Parathyroid adenoma (tissue), 2 donors: ENCODE measurements around the gene AADACL4.

Experiments
- H2AFZ ChIP-seq: fragments of 300-600 bp; sonication (generic); one replicate; pipeline ENCODE4 v1.7.0; 2017; ENCODE audit warnings: antibody characterized with exemption, mild to moderate bottlenecking
- H3K27ac ChIP-seq: fragments of 300-600 bp; sonication (generic); one replicate; pipeline ENCODE4 v1.7.0; 2017
- H3K27me3 ChIP-seq: fragments of 300-600 bp; sonication (generic); one replicate; pipeline ENCODE4 v1.7.0; 2017; ENCODE audit warnings: low read length; ENCODE audit not compliant: control insufficient read depth, insufficient read depth
- H3K36me3 ChIP-seq: fragments of 300-600 bp; sonication (generic); one replicate; pipeline ENCODE4 v1.7.0; 2017; ENCODE audit warnings: low read length; ENCODE audit not compliant: control insufficient read depth, insufficient read depth
- H3K4me1 ChIP-seq: fragments of 300-600 bp; sonication (generic); one replicate; pipeline ENCODE4 v1.7.0; 2017; ENCODE audit warnings: control low read depth
- H3K4me2 ChIP-seq: fragments of 300-600 bp; sonication (generic); one replicate; pipeline ENCODE4 v1.7.0; 2017; ENCODE audit warnings: low read length
- H3K4me3 ChIP-seq: fragments of 300-600 bp; sonication (generic); one replicate; pipeline ENCODE4 v1.7.0; 2017; ENCODE audit warnings: low read depth, low read length
- H3K79me2 ChIP-seq: fragments of 300-600 bp; sonication (generic); one replicate; pipeline ENCODE4 v1.7.0; 2017; ENCODE audit warnings: control low read depth
- H3K9ac ChIP-seq: fragments of 300-600 bp; sonication (generic); one replicate; pipeline ENCODE4 v1.7.0; 2017; ENCODE audit warnings: mild to moderate bottlenecking
- H3K9me3 ChIP-seq: fragments of 300-600 bp; sonication (generic); one replicate; pipeline ENCODE4 v1.7.0; 2017; ENCODE audit warnings: low read length; ENCODE audit not compliant: control insufficient read depth
- TF ChIP-seq, protein P1 (sequence below): fragments of 300-600 bp; sonication (generic); IDR thresholded peaks from one replicate; pipeline ENCODE4 v1.7.0; 2017; ENCODE audit warnings: antibody characterized with exemption, mild to moderate bottlenecking
- donor health status: primary hyperparathyroidism.

AADACL4 gene

DNA sequence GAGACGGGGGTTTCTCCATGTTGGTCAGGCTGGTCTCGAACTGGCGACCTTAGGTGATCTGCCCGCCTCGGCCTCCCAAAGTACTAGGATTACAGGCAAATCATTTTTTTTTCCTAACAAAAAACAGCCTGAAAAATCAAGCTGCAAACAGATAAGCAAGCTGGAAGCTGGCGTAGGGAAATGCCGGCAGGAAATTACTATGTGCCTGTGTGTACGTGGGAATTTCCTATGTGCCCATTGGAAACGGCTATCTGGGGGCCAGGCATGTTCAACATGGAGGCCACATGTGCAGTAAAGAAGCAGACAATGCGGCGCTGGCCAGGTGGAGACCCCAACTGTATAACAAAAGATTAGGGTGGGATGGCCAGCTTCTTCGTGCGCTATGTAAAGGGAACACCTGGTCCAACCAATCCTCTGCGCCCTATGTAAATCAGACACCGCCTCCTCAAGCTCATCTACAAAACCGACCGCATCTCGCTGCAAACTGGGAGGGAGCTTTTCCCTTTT lies 9.1 kb upstream of the AADACL4 start:
- H3K79me2 ChIP-seq = no peaks in the 10 kb centered on the region
- no peaks in the 10 kb centered on the region for H3K27me3 ChIP-seq
- H3K4me3 ChIP-seq = no peak overlapping the region
- no peaks in the 10 kb centered on the region for H3K36me3 ChIP-seq
- no peaks in the 10 kb centered on the region for H3K4me1 ChIP-seq
- H3K27ac ChIP-seq = no peak overlapping the region
- H2AFZ ChIP-seq = no peak overlapping the region
- H3K4me2 ChIP-seq = no peak overlapping the region
- no peak overlapping the region for H3K9ac ChIP-seq
- no peaks in the 10 kb centered on the region for H3K9me3 ChIP-seq
- TF ChIP-seq, protein P1, sequence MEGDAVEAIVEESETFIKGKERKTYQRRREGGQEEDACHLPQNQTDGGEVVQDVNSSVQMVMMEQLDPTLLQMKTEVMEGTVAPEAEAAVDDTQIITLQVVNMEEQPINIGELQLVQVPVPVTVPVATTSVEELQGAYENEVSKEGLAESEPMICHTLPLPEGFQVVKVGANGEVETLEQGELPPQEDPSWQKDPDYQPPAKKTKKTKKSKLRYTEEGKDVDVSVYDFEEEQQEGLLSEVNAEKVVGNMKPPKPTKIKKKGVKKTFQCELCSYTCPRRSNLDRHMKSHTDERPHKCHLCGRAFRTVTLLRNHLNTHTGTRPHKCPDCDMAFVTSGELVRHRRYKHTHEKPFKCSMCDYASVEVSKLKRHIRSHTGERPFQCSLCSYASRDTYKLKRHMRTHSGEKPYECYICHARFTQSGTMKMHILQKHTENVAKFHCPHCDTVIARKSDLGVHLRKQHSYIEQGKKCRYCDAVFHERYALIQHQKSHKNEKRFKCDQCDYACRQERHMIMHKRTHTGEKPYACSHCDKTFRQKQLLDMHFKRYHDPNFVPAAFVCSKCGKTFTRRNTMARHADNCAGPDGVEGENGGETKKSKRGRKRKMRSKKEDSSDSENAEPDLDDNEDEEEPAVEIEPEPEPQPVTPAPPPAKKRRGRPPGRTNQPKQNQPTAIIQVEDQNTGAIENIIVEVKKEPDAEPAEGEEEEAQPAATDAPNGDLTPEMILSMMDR = no peak

GRCh38 chr1:12636098-12636950 lies 7.6 kb upstream of the AADACL4 start:
- no peak overlapping the region for H3K9ac ChIP-seq
- TF ChIP-seq, protein P1 = no peak
- H2AFZ ChIP-seq = no peak overlapping the region
- H3K27ac ChIP-seq = no peak overlapping the region
- peaks cover 2% of the 10 kb centered on the region for H3K9me3 ChIP-seq
- H3K36me3 ChIP-seq = no peaks in the 10 kb centered on the region
- no peak overlapping the region for H3K4me2 ChIP-seq
- H3K4me1 ChIP-seq = no peaks in the 10 kb centered on the region
- no peaks in the 10 kb centered on the region for H3K79me2 ChIP-seq
- H3K4me3 ChIP-seq = no peak overlapping the region
- H3K27me3 ChIP-seq = no peaks in the 10 kb centered on the region

GRCh38 chr1:12637693-12638092 lies 6.2 kb upstream of the AADACL4 start:
- H2AFZ ChIP-seq = no peak overlapping the region
- H3K79me2 ChIP-seq = no peaks in the 10 kb centered on the region
- H3K4me3 ChIP-seq = no peak overlapping the region
- H3K36me3 ChIP-seq = no peaks in the 10 kb centered on the region
- no peaks in the 10 kb centered on the region for H3K4me1 ChIP-seq
- H3K9me3 ChIP-seq = peaks cover 2% of the 10 kb centered on the region
- H3K9ac ChIP-seq = no peak overlapping the region
- H3K27me3 ChIP-seq = no peaks in the 10 kb centered on the region
- no peak overlapping the region for H3K4me2 ChIP-seq
- no peak overlapping the region for H3K27ac ChIP-seq
- TF ChIP-seq, protein P1 = no peak

GRCh38 chr1:12640237-12640957 lies 3.5 kb upstream of the AADACL4 start:
- no peaks in the 10 kb centered on the region for H3K36me3 ChIP-seq
- no peak overlapping the region for H3K4me2 ChIP-seq
- TF ChIP-seq, protein P1 = no peak
- H3K9ac ChIP-seq = no peak overlapping the region
- no peaks in the 10 kb centered on the region for H3K27me3 ChIP-seq
- no peaks in the 10 kb centered on the region for H3K4me1 ChIP-seq
- H3K9me3 ChIP-seq = peaks cover 2% of the 10 kb centered on the region
- no peak overlapping the region for H3K27ac ChIP-seq
- H2AFZ ChIP-seq = no peak overlapping the region
- H3K4me3 ChIP-seq = no peak overlapping the region
- H3K79me2 ChIP-seq = no peaks in the 10 kb centered on the region
